GM23248 (cell line): ENCODE measurements around the gene ZNF543. TPM values are rescaled to one million over a fixed set of nuclear protein-coding genes. Genes with fewer than 3 reads are reported as not detected.
"Not testable (repeated sequence)": the region's sequence is repeated elsewhere in the genome, so short reads cannot be mapped to it uniquely, and the experiment has no call there.

Experiments used
- DNase-seq: peaks from one replicate; pipeline ENCODE4 v3.0.0-alpha.2; 2015
- H2AFZ ChIP-seq: fragments of 200-600 bp; sonication (generic); 2 replicates; pipeline ENCODE4 v1.6.1; 2016; ENCODE audit warnings: antibody characterized with exemption
- H3F3A ChIP-seq: fragments of 200-600 bp; sonication (generic); 2 replicates; pipeline ENCODE4 v1.6.1; 2016; ENCODE audit warnings: mild to moderate bottlenecking, antibody characterized with exemption, mixed run types; ENCODE audit not compliant: insufficient read depth
- H3K27ac ChIP-seq: fragments of 200-600 bp; sonication (generic); 2 replicates; pipeline ENCODE4 v1.5.1; 2016; ENCODE audit warnings: mild to moderate bottlenecking
- H3K27me3 ChIP-seq: fragments of 200-600 bp; sonication (generic); replicated peaks from 2 replicates; pipeline ENCODE4 v1.6.1; 2016; ENCODE audit warnings: mild to moderate bottlenecking; ENCODE audit not compliant: insufficient read depth
- H3K36me3 ChIP-seq: fragments of 200-600 bp; sonication (generic); 2 replicates; pipeline ENCODE4 v1.6.1; 2016; ENCODE audit warnings: low read depth, mild to moderate bottlenecking
- H3K4me1 ChIP-seq: fragments of 200-600 bp; sonication (generic); 2 replicates; pipeline ENCODE4 v1.6.1; 2016; ENCODE audit warnings: mild to moderate bottlenecking; ENCODE audit not compliant: insufficient read depth
- H3K4me2 ChIP-seq: fragments of 200-600 bp; sonication (generic); one replicate; pipeline ENCODE4 v1.6.1; 2016; ENCODE audit warnings: mild to moderate bottlenecking; ENCODE audit not compliant: unreplicated experiment
- H3K4me3 ChIP-seq: fragments of 200-600 bp; sonication (generic); 2 replicates; pipeline ENCODE4 v1.5.1; 2016; ENCODE audit warnings: mild to moderate bottlenecking
- H3K79me2 ChIP-seq: fragments of 200-600 bp; sonication (generic); 2 replicates; pipeline ENCODE4 v1.6.1; 2016; ENCODE audit warnings: mild to moderate bottlenecking; ENCODE audit not compliant: insufficient read depth
- H3K9ac ChIP-seq: fragments of 200-600 bp; sonication (generic); 2 replicates; pipeline ENCODE4 v1.6.1; 2016; ENCODE audit warnings: mild to moderate bottlenecking
- H3K9me2 ChIP-seq: fragments of 200-600 bp; sonication (generic); 2 replicates; pipeline ENCODE4 v1.6.1; 2016; ENCODE audit warnings: mixed run types, mild to moderate bottlenecking, moderate library complexity; ENCODE audit not compliant: insufficient read depth
- H3K9me3 ChIP-seq: fragments of 200-600 bp; sonication (generic); one replicate; pipeline ENCODE4 v1.6.1; 2017; ENCODE audit warnings: low read depth
- H4K20me1 ChIP-seq: fragments of 200-600 bp; sonication (generic); 2 replicates; pipeline ENCODE4 v1.6.0; 2016; ENCODE audit not compliant: insufficient read depth
- EZH2 ChIP-seq: fragments of 200-600 bp; sonication (generic); IDR thresholded peaks from 2 replicates; pipeline ENCODE4 v1.6.1; 2018; ENCODE audit warnings: antibody characterized with exemption, mild to moderate bottlenecking; ENCODE audit not compliant: insufficient read depth, poor library complexity, severe bottlenecking
- EZH2phosphoT487 ChIP-seq: fragments of 200-600 bp; sonication (generic); IDR thresholded peaks from 2 replicates; pipeline ENCODE4 v1.6.1; 2018; ENCODE audit warnings: antibody characterized with exemption, moderate library complexity, mild to moderate bottlenecking, low read depth; ENCODE audit not compliant: insufficient read depth
- WGBS, 2 experiments: methylation state at CpG; one replicate each; pipeline ENCODE4 v1.1.6; 2015 to 2017; ENCODE audit warnings: low lambda C conversion rate in 2 of 2, low coverage in 1 of 2; ENCODE audit errors: missing lambda C conversion rate in 2 of 2; 5-methylcytosine and 5-hydroxymethylcytosine counted together
- in situ Hi-C: fragments of 300-500 bp; cut with MboI; formaldehyde crosslinking; loops from 2 replicates; pipeline ENCODE4 v1.15.0; 2020
- polyA plus RNA-seq: library from polyadenylated mRNA; unstranded; fragments of >200 nt; fragmentation: Nextera tagmentation; extraction: Ambion mirVana; gene quantifications from 2 replicates; pipeline ENCODE4 v1.2.1, GENCODE V29; 2016
- total RNA-seq: library from RNA; depleted of rRNA; stranded (reverse); fragments of >200 nt; shearing (Covaris generic); gene quantifications from 2 replicates; pipeline ENCODE4 v1.2.3, GENCODE V29; 2014

Gene ZNF543
- total and polyA plus RNA-seq, 2 experiments from 2014 or later: 1.7 to 8.0 TPM

- peak overlapping the region; percentile 76 for H3K4me3 ChIP-seq
- no peaks in the 10 kb centered on the region for H3K9me2 ChIP-seq
- DNase-seq: peak; percentile 61
- H3K4me1 ChIP-seq: peaks cover 5% of the 10 kb centered on the region
- H4K20me1 ChIP-seq: no peaks in the 10 kb centered on the region
- no peaks in the 10 kb centered on the region for H3K9me3 ChIP-seq
- no peaks in the 10 kb centered on the region for H3K27me3 ChIP-seq
- H3K9ac ChIP-seq: peak overlapping the region; percentile 88
- peak overlapping the region; percentile 78 for H3K27ac ChIP-seq
- H3K36me3 ChIP-seq: no peaks in the 10 kb centered on the region
- H3F3A ChIP-seq: 0 out of 2 replicates have a peak, but pooled peaks cover 6% of the 10 kb centered on the region
- TF ChIP-seq EZH2 (no peak), EZH2phosphoT487 (no peak)
- peak overlapping the region; percentile 66 for H2AFZ ChIP-seq
- H3K4me2 ChIP-seq: peak overlapping the region; percentile 89
- 1 to 2% methylated on average over 12 to 18 of the region's 18 CpGs for WGBS, 2 experiments
- in situ Hi-C loops: no loop called here
- peaks cover 65% of the 10 kb centered on the region for H3K79me2 ChIP-seq
Measured at GRCh38 chr19:57363688-57364181, 43.5 kb downstream of the ZNF543 start.

DNA sequence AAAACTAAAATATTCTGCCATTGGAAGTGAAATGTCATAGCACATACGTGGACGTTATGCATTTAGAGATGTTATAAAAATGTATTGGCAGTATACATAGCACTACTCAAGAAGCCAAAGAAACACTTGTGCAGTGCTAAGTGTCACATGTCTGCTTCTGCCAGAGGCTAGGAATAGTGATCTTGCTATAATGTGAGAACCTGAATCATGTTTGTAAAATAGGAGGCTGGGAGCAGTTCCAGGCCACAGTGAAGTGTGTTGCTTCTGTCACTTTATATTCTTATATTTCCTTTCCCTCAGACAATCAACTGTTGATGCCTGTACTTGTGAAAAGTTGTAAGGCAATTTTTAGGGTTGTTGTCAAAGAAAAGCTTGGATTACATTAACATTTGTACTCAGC lies 46.5 kb downstream of the ZNF543 start:
- no peak for TF ChIP-seq EZH2phosphoT487
- no peak for TF ChIP-seq EZH2
- Histone ChIP-seq H3F3A (no peaks in the 10 kb centered on the region), H3K9me2 (no peaks in the 10 kb centered on the region), H2AFZ (no peak overlapping the region), H3K4me3 (no peak overlapping the region), H3K4me2 (no peak overlapping the region), H3K27me3 (no peaks in the 10 kb centered on the region), H3K27ac (no peak overlapping the region), H4K20me1 (no peaks in the 10 kb centered on the region), H3K4me1 (peaks cover 5% of the 10 kb centered on the region), H3K36me3 (no peaks in the 10 kb centered on the region; the same call in 1 of the 2 replicates), H3K79me2 (peaks cover 53% of the 10 kb centered on the region), H3K9ac (no peak overlapping the region), H3K9me3 (no peaks in the 10 kb centered on the region)
- in situ Hi-C loops: no loop called here
- 99 to 100% methylated on average over 2 of the region's 2 CpGs for WGBS, 2 experiments
- no peak for DNase-seq

DNA sequence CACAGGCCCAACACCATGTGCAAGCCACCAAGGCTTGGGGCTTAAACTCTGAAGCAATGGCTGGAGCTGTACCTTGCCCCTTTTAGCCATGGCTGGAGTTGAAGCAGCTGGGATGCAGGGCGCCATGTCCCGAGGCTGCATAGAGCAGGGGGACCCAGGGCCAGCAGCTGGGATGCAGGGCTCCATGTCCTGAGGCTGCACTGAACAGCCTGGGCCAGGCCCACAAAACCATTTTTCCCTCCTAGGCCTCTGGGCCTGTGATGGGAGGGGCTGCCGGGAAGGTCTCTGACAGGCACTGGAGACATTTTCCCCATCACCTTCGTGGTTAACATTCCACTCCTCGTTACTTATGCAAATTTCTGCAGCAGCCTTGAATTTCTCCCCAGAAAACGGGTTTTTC lies 53.9 kb downstream of the ZNF543 start:
- Histone ChIP-seq H3K27ac (no peak overlapping the region), H3K27me3 (no peaks in the 10 kb centered on the region), H3K79me2 (no peaks in the 10 kb centered on the region), H4K20me1 (no peaks in the 10 kb centered on the region), H3K9ac (no peak overlapping the region), H3K36me3 (peaks cover 32% of the 10 kb centered on the region), H3K9me2 (no peaks in the 10 kb centered on the region), H2AFZ (no peak overlapping the region), H3F3A (0 out of 2 replicates have a peak, but pooled peaks cover 6% of the 10 kb centered on the region), H3K4me3 (no peak overlapping the region), H3K4me2 (no peak overlapping the region), H3K9me3 (no peaks in the 10 kb centered on the region), H3K4me1 (no peaks in the 10 kb centered on the region)
- WGBS, 2 experiments: 89 to 92% methylated on average over 6 of the region's 6 CpGs
- in situ Hi-C loops: no loop called here
- DNase-seq: no peak
- no peak for TF ChIP-seq EZH2

DNA sequence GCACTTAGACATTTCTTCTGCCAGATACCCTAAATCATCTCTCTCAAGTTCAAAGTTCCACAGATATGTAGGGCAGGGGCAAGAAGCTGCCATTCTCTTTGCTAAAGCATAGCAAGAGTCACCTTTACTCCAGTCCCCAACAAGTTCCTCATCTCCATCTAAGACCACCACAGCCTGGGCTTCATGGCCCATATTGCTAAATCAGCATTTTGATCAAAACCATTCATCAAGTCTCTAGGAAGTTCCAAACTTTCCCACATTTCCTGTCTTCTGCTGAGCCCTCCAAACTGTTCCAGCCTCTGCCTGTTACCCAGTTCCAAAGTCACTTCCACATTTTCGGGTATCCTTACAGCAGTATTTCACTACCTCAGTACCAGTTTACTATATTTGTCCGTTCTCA lies 54.4 kb downstream of the ZNF543 start:
- H3F3A ChIP-seq, H3K9me3 ChIP-seq, in situ Hi-C loops, H3K27me3 ChIP-seq, H3K4me2 ChIP-seq, H3K9ac ChIP-seq, H3K4me3 ChIP-seq, DNase-seq, H3K9me2 ChIP-seq, H3K79me2 ChIP-seq, H4K20me1 ChIP-seq, H3K27ac ChIP-seq, H3K4me1 ChIP-seq, H2AFZ ChIP-seq: not testable (repeated sequence)
- H3K36me3 ChIP-seq: peaks cover 32% of the 10 kb centered on the region
- 95 to 97% methylated on average over 2 of the region's 2 CpGs for WGBS, 2 experiments

- Histone ChIP-seq H3K79me2 (no peaks in the 10 kb centered on the region), H3K4me2 (no peak overlapping the region), H2AFZ (no peak overlapping the region), H3K36me3 (peaks cover 32% of the 10 kb centered on the region), H3K9me3 (no peaks in the 10 kb centered on the region), H3K27me3 (no peaks in the 10 kb centered on the region), H4K20me1 (no peaks in the 10 kb centered on the region), H3K9ac (no peak overlapping the region), H3K4me1 (no peaks in the 10 kb centered on the region), H3K27ac (no peak overlapping the region), H3K9me2 (no peaks in the 10 kb centered on the region), H3F3A (0 out of 2 replicates have a peak, but pooled peaks cover 8% of the 10 kb centered on the region), H3K4me3 (no peak overlapping the region)
- no peak for DNase-seq
- 24 to 32% methylated on average over 6 of the region's 6 CpGs for WGBS, 2 experiments
- in situ Hi-C loops: no loop called here
- TF ChIP-seq EZH2 (no peak), EZH2phosphoT487 (no peak)
Measured at GRCh38 chr19:57376151-57376550, 55.9 kb downstream of the ZNF543 start.
